ENCODE data around the gene PHAX.
A peak's percentile ranks its signal among the peaks of the same experiment; 100 is the strongest.
"Not testable (repeated sequence)": the region's sequence is repeated elsewhere in the genome, so short reads cannot be mapped to it uniquely, and the experiment has no call there.

PHAX gene

DNA sequence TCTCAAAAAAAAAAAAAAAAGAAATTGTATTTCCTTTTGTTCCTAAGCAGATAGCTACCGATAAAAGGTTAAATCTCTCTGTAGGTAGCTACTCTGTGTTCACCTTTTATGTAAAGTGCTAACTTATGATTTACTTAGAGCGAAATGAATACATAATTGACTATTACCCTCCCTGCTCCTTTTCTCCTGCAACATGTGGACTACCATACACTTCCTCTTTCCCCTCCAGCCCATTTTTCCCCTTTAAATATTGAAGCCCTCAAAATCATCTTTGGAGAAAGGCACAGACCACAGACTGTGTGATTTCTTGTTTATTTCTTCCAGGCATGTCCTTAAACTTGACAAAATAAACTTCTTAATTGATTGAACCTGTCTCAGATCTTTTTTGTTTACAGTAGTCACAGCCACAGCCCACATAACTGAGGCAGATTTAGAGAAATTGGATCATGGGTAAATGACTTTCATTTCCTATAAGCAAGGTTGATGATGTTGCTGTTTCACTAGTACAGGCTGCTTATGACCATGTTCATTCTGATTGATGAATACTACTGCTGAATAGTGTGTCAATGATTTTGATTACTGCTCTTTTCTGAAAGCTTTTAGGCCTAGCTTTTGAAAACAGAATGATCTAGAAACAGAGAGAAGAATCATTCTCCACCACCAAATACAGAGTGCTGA lies 59.2 kb downstream of the PHAX start:
- no peak for DNase-seq

DNA sequence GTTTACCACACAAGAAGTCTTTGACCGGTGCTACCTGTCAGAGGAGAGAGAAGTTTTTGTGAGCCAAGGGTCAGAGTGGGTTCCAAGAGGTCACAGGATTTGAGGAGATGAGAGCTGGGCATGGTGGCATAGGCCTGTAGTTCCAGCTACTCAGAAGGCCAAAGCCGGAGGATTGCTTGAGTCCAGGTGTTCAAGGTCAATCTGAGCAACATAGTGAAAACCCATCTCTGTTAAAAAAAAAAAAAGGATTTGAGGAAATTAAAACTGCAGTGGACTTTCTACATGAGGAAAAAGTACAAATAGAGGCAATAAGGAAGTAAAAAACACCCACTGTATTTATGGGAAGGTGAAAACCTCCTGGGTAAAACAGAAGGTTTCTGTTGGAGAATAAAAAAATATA lies 63.8 kb downstream of the PHAX start:
- DNase-seq: no peak

DNA sequence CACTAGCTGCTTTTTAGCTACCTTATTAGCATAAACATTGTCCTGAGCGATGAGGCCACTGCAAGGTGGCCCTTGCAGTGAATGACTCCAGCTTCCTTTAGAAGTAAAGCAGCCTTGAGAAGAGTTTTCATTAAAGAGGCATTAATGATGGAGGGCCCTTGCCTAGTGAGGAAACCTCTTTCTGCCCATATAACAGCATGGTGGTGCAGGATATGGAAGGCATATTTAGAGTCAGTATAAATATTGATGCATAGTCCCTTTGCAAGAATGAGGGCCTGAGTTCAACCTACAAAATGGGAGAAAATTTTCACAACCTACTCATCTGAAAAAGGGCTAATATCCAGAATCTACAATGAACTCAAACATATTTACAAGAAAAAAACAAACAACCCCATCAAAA lies 69.4 kb downstream of the PHAX start:
- not testable (repeated sequence) for DNase-seq

DNA sequence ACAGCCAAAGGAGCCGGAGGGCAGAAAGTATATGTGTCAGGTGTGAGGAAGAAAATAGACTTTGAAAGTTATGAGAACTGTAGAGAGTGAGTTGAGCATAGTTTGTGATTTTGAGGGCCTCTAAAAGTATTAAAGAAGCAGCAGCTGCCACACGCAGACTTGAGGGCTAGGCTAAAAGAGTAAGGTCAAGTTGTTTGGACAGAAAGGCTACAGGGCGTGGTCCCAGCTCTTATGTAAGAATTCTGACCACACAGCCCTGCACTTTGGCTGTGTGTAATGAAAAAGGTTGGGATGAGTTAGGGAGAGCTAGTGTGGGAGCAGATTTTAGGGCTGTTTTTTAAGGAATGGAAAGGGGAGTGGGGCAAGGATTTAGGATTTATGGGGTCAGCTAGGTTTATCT lies 70.9 kb downstream of the PHAX start:
- DNase-seq: not testable (repeated sequence)

DNA sequence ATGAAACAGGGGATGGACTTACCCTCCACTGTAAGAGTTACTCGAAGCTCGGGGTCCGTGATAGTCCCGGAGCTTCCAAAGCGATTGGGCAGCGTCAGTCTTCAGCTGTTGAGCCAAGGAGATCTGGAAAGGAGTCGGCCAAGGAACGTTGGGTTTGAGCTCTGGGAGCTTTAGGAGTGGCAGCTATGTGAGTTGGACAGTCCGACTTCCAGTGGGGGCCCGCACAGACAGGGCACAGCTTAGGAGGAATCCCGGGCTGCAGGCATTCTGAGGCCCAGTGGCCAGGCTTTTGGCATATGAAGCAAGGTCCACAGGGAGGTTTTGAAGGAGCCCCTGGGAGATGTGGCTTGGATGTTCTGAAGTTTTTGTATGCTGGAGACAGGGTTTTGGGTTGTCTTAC lies 72.7 kb downstream of the PHAX start:
- no peak for DNase-seq

DNA sequence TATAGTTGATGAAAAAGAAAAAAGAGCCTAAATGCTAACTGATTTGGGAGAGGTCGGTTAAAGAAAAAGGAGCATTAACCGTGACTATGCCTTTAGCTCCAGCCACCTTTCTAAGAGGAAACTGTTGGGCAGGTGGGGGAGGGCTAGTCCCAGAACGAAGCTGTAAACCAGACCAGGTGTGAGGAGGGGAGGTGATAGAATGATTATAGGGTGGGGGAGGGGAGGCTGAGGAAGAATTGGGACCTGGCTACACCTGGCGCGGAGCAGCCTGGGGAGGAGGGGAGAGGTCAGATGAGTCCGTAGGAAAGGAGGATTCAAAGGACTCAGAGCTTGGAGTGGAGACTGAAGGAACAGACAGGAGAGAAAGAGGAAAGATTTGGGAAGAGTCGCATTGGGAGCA lies 73.4 kb downstream of the PHAX start:
- no peak for DNase-seq

DNA sequence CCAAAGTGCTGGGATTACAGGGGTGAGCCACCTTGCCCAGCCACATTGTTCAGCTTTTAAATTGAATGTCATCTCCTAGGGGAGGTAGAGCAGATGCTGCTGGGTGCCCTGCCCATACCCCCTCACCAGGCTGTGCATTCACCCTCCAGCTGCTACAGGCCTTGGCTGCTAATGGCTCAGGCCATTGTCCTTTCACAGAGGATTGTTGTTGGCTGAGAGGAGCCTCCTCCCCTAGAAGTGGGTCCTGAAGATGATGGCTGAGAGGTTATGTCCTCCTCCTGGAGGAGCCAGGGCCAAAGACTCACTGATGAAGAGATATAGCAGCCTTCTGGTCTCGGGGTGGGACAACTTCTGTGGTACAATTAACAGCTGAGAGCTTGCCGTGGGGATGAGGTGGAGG lies 74.6 kb downstream of the PHAX start:
- DNase-seq: no peak

DNA sequence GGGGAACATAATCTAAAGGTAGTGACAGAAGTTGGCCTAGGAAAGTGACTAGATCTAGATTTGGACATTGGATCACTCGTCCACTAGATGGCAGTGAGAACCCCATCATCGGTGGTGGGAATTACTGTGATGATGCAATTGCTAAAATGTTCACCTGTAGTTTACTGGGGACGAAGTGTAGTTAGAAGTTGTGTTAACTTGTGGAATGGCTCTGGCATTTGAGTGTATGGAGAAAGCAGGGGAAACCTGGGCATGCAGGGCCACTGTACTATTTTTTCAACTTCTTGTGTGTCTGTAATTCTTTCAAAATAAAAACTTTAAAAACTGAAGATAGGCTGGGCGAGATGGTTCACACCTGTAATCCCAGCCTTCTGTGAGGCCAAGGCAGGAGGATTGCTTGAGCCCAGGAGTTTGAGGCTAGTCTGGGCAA lies 75.5 kb downstream of the PHAX start:
- DNase-seq: peak; percentile 40

Measured in stimulated activated naive CD4-positive, alpha-beta T cell treated with Interleukin-2 at 50 U/mL for 16 hours (primary cell).